Measurements from ENCODE around the gene PPA2.

Gene PPA2

DNA sequence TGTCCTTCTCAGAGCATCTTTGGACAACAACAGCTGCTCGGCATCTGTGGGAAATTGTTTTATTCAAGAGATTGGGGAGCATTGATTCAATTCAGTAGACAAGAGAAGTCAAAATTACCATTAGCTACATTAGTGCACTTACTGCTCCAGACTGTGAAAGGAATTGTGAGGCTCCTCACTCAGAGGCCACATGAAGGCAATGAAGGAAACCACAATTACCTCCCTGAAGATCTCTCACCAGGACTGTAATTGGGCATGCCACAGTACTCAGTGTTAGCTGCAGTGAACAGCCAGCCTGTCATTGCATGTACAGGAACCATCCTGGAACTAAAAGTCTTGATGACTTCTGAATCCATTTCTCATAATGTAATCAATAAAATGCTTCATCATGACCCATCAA is 144.8 kb downstream of the PPA2 start:
- TF ChIP-seq, protein P1, sequence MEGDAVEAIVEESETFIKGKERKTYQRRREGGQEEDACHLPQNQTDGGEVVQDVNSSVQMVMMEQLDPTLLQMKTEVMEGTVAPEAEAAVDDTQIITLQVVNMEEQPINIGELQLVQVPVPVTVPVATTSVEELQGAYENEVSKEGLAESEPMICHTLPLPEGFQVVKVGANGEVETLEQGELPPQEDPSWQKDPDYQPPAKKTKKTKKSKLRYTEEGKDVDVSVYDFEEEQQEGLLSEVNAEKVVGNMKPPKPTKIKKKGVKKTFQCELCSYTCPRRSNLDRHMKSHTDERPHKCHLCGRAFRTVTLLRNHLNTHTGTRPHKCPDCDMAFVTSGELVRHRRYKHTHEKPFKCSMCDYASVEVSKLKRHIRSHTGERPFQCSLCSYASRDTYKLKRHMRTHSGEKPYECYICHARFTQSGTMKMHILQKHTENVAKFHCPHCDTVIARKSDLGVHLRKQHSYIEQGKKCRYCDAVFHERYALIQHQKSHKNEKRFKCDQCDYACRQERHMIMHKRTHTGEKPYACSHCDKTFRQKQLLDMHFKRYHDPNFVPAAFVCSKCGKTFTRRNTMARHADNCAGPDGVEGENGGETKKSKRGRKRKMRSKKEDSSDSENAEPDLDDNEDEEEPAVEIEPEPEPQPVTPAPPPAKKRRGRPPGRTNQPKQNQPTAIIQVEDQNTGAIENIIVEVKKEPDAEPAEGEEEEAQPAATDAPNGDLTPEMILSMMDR (IDR thresholded peaks at IDR 0.05): no peak
- Histone ChIP-seq H3K4me3 (no peak overlapping the region), H3K27ac (no peak overlapping the region)
- no peak for DNase-seq (ENCODE audit: low spot score)

DNA sequence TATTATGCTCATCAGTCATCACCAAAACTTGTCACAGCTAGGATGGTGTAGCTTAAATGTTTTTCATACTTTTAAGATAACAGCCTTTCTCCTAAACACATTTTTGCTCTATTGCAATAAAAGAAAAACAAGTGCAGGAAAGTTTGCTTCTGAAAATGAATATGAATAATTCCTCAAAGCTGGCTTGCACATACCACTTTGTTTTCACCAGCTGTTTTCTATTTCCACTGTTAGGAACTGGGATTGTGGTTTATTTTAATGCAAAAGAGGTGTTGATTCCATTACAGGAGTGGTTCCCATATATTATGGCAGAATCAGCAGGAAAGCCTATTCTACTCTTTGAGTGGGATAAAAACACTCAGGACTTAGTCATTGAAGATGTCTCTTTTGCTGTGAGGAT is 145.9 kb downstream of the PPA2 start:
- H3K27ac ChIP-seq: no peak overlapping the region
- DNase-seq (ENCODE audit: low spot score): no peak
- TF ChIP-seq, protein P1 (IDR thresholded peaks at IDR 0.05): no peak
- H3K4me3 ChIP-seq: no peak overlapping the region

DNA sequence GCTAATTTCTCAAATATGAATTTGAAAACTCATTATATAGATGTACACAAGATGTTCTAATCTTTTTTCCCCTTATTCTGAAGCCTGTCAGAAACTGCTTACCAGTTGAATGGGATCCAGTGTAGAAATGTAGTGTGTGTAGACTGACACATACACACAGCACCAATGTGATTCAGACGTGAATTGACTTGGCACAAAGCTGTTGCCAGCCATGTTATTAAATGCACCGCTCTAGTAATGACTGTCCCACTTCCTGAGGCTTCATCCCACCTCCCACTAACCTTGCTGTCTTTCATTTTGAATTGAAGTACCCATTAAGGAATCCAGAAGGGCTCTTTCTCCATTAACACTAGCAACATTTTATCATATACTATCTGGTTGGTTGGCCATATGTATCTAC is 146.6 kb downstream of the PPA2 start:
- Histone ChIP-seq H3K27ac (no peak overlapping the region), H3K4me3 (no peak overlapping the region)
- DNase-seq (ENCODE audit: low spot score): no peak
- TF ChIP-seq, protein P1 (IDR thresholded peaks at IDR 0.05): no peak
